Measurements from ENCODE around the gene PNPLA1.

DNA sequence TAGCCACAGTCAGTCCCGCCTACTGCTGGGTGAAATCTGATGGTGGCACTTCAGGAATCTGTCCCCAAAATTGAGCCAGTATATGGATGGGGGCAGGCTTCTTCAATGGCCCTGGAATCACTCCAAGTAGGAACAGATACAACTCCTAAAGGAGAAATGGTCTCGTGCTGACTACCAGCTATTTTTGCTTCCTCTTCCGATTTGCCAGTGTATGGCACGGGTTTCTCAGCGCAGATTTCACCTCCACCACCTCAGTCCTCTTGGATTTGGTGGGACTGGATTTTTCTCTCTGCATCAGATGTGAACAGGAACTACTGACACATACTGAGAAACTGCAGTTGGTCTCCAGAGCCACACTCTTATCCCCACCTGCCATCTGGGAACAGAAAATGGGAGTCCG lies 27.2 kb downstream of the PNPLA1 start:
- TF ChIP-seq POLR2A (IDR thresholded peaks at IDR 0.05) (no peak), POLR2AphosphoS5 (IDR thresholded peaks at IDR 0.05) (no peak)
